Measurements from ENCODE around the gene FAM184B. TPM values are rescaled to one million over a fixed set of nuclear protein-coding genes. Genes with fewer than 3 reads are reported as not detected.

The FAM184B gene
- total and polyA plus RNA-seq, 2 experiments from 2014 or later = 0.11 to 0.49 TPM

DNA sequence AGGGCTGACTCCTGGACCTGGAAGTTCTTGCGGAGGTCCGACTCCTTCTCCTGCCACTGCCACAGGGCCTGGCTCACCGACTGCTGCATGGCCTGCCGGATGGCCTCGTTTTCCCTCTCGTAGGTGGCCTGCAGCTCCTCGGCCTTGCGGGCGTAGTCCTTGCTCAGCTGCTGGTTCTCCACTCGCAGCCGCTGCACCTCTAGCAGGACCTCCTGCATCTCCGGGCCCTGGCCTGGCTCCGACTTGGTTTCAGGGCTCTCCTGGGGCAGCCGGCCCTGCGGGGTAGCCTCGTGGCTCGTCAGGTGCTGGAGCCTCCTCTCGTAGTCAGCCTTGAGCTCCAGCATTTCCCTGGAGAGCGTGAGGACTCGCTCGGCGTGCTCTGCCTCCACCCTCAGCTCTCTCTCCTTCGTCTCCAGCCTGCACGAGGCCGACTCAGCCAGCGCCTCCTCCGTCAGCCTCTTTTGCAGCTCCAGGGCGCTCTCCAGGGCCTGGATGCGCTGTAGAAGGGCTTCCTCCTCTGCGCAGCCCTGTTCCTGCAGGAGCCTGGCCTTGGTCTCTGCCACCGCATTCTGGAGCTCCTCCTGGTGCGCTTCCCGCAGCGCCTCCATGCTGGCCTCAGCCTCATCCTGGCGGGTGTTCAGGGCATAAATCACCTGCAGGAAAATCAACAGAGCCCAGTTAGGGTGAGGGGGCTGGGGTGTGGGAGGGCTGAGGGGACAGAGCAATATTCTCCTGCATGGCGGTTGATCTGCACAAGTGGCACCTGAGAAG is 72.2 kb downstream of the FAM184B start (continued):
- TF ChIP-seq, protein P1, sequence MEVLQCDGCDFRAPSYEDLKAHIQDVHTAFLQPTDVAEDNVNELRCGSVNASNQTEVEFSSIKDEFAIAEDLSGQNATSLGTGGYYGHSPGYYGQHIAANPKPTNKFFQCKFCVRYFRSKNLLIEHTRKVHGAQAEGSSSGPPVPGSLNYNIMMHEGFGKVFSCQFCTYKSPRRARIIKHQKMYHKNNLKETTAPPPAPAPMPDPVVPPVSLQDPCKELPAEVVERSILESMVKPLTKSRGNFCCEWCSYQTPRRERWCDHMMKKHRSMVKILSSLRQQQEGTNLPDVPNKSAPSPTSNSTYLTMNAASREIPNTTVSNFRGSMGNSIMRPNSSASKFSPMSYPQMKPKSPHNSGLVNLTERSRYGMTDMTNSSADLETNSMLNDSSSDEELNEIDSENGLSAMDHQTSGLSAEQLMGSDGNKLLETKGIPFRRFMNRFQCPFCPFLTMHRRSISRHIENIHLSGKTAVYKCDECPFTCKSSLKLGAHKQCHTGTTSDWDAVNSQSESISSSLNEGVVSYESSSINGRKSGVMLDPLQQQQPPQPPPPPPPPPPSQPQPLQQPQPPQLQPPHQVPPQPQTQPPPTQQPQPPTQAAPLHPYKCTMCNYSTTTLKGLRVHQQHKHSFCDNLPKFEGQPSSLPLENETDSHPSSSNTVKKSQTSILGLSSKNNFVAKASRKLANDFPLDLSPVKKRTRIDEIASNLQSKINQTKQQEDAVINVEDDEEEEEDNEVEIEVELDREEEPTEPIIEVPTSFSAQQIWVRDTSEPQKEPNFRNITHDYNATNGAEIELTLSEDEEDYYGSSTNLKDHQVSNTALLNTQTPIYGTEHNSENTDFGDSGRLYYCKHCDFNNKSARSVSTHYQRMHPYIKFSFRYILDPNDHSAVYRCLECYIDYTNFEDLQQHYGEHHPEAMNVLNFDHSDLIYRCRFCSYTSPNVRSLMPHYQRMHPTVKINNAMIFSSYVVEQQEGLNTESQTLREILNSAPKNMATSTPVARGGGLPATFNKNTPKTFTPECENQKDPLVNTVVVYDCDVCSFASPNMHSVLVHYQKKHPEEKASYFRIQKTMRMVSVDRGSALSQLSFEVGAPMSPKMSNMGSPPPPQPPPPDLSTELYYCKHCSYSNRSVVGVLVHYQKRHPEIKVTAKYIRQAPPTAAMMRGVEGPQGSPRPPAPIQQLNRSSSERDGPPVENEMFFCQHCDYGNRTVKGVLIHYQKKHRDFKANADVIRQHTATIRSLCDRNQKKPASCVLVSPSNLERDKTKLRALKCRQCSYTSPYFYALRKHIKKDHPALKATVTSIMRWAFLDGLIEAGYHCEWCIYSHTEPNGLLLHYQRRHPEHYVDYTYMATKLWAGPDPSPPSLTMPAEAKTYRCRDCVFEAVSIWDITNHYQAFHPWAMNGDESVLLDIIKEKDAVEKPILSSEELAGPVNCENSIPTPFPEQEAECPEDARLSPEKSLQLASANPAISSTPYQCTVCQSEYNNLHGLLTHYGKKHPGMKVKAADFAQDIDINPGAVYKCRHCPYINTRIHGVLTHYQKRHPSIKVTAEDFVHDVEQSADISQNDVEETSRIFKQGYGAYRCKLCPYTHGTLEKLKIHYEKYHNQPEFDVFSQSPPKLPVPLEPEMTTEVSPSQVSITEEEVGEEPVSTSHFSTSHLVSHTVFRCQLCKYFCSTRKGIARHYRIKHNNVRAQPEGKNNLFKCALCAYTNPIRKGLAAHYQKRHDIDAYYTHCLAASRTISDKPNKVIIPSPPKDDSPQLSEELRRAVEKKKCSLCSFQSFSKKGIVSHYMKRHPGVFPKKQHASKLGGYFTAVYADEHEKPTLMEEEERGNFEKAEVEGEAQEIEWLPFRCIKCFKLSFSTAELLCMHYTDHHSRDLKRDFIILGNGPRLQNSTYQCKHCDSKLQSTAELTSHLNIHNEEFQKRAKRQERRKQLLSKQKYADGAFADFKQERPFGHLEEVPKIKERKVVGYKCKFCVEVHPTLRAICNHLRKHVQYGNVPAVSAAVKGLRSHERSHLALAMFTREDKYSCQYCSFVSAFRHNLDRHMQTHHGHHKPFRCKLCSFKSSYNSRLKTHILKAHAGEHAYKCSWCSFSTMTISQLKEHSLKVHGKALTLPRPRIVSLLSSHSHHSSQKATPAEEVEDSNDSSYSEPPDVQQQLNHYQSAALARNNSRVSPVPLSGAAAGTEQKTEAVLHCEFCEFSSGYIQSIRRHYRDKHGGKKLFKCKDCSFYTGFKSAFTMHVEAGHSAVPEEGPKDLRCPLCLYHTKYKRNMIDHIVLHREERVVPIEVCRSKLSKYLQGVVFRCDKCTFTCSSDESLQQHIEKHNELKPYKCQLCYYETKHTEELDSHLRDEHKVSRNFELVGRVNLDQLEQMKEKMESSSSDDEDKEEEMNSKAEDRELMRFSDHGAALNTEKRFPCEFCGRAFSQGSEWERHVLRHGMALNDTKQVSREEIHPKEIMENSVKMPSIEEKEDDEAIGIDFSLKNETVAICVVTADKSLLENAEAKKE (CRISPR knock-in tag; IDR thresholded peaks at IDR 0.05) = no peak
- TF ChIP-seq ZNF114 (CRISPR knock-in tag; IDR thresholded peaks at IDR 0.05) = no peak
- TF ChIP-seq, protein P2, sequence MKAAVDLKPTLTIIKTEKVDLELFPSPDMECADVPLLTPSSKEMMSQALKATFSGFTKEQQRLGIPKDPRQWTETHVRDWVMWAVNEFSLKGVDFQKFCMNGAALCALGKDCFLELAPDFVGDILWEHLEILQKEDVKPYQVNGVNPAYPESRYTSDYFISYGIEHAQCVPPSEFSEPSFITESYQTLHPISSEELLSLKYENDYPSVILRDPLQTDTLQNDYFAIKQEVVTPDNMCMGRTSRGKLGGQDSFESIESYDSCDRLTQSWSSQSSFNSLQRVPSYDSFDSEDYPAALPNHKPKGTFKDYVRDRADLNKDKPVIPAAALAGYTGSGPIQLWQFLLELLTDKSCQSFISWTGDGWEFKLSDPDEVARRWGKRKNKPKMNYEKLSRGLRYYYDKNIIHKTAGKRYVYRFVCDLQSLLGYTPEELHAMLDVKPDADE (IDR thresholded peaks at IDR 0.05) = no peak

DNA sequence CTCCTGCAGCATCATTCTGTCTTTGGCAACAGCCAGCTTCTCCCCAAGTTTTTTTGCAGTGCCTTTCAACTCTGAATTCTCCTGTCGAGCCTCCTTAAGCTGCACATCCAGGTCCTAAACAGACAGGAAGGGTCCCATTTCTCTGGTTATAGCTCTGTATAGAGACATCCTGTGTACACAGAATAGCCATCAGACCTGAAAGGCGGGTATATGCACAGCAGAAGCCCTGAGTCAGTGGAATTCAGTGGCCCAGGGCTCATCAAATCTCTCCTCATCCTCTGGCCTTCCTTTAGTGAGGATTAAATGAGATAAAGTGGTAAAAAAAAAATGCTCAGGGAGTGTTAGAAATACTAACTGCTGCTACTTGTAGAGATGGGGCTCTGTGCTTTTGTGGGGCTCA is 73.8 kb downstream of the FAM184B start:
- Histone ChIP-seq H3K4me2 (no peak overlapping the region), H3K4me1 (ENCODE audit: insufficient read depth) (no peaks in the 10 kb centered on the region), H3K79me2 (replicated peaks; ENCODE audit: insufficient read depth) (no peaks in the 10 kb centered on the region), H3K36me3 (ENCODE audit: insufficient read depth) (no peaks in the 10 kb centered on the region), H3K4me3 (no peak overlapping the region), H3K27ac (ENCODE audit: low read depth) (no peak overlapping the region), H3F3A (replicated peaks; ENCODE audit: low read depth) (no peaks in the 10 kb centered on the region), H4K20me1 (replicated peaks; ENCODE audit: insufficient read depth) (no peaks in the 10 kb centered on the region), H3K9me2 (ENCODE audit: insufficient read depth) (no peaks in the 10 kb centered on the region; the same call in 1 of the 2 replicates), H2AFZ (no peak overlapping the region; the same call in 1 of the 2 replicates), H3K27me3 (ENCODE audit: insufficient read depth) (no peaks in the 10 kb centered on the region)
- no peak for DNase-seq (ENCODE audit: low spot score)
- Mint-ChIP-seq H3K27ac (no peak overlapping the region), H3K27me3 (ENCODE audit: insufficient read depth, low read depth, poor library complexity) (no peaks in the 10 kb centered on the region), H3K4me3 (no peak overlapping the region), H3K36me3 (ENCODE audit: low read depth) (no peaks in the 10 kb centered on the region), H3K4me1 (no peaks in the 10 kb centered on the region), H3K9me3 (no peaks in the 10 kb centered on the region)
- TF ChIP-seq, protein P3, sequence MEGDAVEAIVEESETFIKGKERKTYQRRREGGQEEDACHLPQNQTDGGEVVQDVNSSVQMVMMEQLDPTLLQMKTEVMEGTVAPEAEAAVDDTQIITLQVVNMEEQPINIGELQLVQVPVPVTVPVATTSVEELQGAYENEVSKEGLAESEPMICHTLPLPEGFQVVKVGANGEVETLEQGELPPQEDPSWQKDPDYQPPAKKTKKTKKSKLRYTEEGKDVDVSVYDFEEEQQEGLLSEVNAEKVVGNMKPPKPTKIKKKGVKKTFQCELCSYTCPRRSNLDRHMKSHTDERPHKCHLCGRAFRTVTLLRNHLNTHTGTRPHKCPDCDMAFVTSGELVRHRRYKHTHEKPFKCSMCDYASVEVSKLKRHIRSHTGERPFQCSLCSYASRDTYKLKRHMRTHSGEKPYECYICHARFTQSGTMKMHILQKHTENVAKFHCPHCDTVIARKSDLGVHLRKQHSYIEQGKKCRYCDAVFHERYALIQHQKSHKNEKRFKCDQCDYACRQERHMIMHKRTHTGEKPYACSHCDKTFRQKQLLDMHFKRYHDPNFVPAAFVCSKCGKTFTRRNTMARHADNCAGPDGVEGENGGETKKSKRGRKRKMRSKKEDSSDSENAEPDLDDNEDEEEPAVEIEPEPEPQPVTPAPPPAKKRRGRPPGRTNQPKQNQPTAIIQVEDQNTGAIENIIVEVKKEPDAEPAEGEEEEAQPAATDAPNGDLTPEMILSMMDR (conservative IDR thresholded peaks at IDR 0.05; ENCODE audit: low read depth in 2 of 2) = no peak
- no peak for TF ChIP-seq NANOG (IDR thresholded peaks at IDR 0.05; ENCODE audit: borderline replicate concordance)
- TF ChIP-seq CREB1 (CRISPR knock-in tag; IDR thresholded peaks at IDR 0.05; ENCODE audit: low read depth) = no peak
- TF ChIP-seq JUNB (IDR thresholded peaks at IDR 0.05; ENCODE audit: unreplicated experiment) = no peak
- TF ChIP-seq, protein P2 (IDR thresholded peaks at IDR 0.05) = no peak
- TF ChIP-seq STAT1 (IDR thresholded peaks at IDR 0.05; ENCODE audit: unreplicated experiment) = no peak
- ATAC-seq = no peak

Data from GM23338 (cell line).